Activated CD8-positive, alpha-beta memory T cell treated with anti-CD3 and anti-CD28 coated beads, Interleukin-2, amount 10 ng/mL, durations not matched to agents 7 days and 5 days (primary cell): ENCODE results near the gene NSD1. TPM values are rescaled to one million over a fixed set of nuclear protein-coding genes. Genes with fewer than 3 reads are reported as not detected.
A peak's percentile ranks its signal among the peaks of the same experiment; 100 is the strongest.
"Not testable (repeated sequence)": the region's sequence is repeated elsewhere in the genome, so short reads cannot be mapped to it uniquely, and the experiment has no call there.

Experiments used
- ATAC-seq: fragments of 150-1000 bp; cut with Tn5 transposase; one replicate; pipeline ENCODE4 v1.10.0; 2021; ENCODE audit warnings: moderate library complexity
- CTCF ChIA-PET: fragments of 350-600 bp; sonication (Branson Sonifier 250); formaldehyde crosslinking; loops from one replicate; lab custom pipeline; 2021; ENCODE audit warnings: antibody characterized with exemption; lab: Charles Lee
- DNase-seq: peaks from one replicate; pipeline ENCODE4 v3.0.0-alpha.2; 2020
- H3K27ac Mint-ChIP-seq: one replicate; pipeline ENCODE4 v1.8.0; 2021; ENCODE audit warnings: mild to moderate bottlenecking, mixed read lengths
- H3K27me3 Mint-ChIP-seq: one replicate; pipeline ENCODE4 v1.8.0; 2021; ENCODE audit warnings: mixed read lengths
- H3K36me3 Mint-ChIP-seq: one replicate; pipeline ENCODE4 v1.8.0; 2021; ENCODE audit warnings: mild to moderate bottlenecking, mixed read lengths
- H3K4me1 Mint-ChIP-seq: one replicate; pipeline ENCODE4 v1.8.0; 2021; ENCODE audit warnings: mixed read lengths
- H3K4me3 Mint-ChIP-seq: one replicate; pipeline ENCODE4 v1.8.0; 2021; ENCODE audit warnings: mild to moderate bottlenecking, moderate library complexity, mixed read lengths
- H3K9me3 Mint-ChIP-seq: one replicate; pipeline ENCODE4 v1.8.0; 2022; ENCODE audit warnings: low read depth, mixed read lengths
- total RNA-seq, 2 experiments: library from RNA; stranded (reverse); gene quantifications; one replicate each; pipeline ENCODE4 v1.2.3, GENCODE V29; 2021

NSD1 gene
- total RNA-seq, 2 experiments from 2014 or later, result 94.6 to 114 TPM

DNA sequence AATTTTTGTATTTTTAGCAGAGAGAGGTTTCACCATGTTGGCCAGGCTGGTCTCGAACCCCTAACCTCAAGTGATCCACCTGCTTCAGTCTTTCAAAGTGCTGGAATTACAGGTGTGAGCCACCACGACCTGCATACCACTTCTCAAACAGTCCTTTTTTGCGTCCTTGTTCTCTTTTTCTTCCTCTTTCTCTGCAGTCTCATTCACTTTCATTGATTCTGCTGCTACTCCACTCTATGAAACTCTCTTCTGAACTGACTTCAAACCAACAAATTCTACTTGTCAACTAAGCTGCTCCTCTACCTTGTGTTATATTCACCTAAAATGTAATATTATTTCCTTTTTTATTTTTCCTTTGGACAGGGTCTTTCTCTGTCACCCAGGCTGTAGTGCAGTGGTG is 7.9 kb downstream of the NSD1 start:
- Mint-ChIP-seq H3K9me3 (no peaks in the 10 kb centered on the region), H3K27me3 (no peaks in the 10 kb centered on the region), H3K36me3 (peaks cover 57% of the 10 kb centered on the region), H3K4me3 (no peak overlapping the region), H3K27ac (no peak overlapping the region), H3K4me1 (peaks cover 40% of the 10 kb centered on the region)
- CTCF ChIA-PET, result interaction anchor here (1.2 kb wide), 1 partner anchor 12 kb away, joined by 3 read pairs; no protein-coding TSS in a partner anchor
- ATAC-seq (no peak), DNase-seq (no peak)

DNA sequence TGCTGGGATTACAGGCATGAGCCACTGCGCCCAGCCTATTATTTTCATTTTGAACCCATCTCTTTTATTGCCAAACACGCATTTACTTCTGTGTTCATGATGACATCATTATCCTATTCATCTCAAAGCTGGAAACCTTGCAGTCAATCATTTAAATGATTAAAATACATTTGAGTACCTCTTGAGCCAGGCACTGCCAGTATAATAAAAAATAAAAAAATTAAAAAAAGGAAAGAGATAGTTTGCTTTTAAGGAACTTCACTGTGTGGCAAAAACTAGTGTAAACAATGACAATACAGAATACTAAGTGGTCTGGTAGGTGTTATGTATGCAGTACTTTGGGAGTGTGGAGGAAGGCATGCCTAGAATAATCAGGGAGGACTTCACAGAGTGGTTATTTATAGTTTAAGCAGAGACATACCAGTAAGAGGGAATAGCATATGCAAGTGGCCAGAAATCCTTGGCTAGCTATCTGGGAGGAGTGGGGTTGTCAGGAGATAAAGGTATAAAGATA is 8.6 kb downstream of the NSD1 start:
- CTCF ChIA-PET, result interaction anchor here (1.2 kb wide), 1 partner anchor 11 kb away, joined by 3 read pairs; no protein-coding TSS in a partner anchor
- no peak overlapping the region for H3K4me3 Mint-ChIP-seq
- H3K27me3 Mint-ChIP-seq, result no peaks in the 10 kb centered on the region
- no peak for DNase-seq
- no peak overlapping the region for H3K27ac Mint-ChIP-seq
- ATAC-seq, result no peak
- H3K9me3 Mint-ChIP-seq, result no peaks in the 10 kb centered on the region
- H3K4me1 Mint-ChIP-seq, result peaks cover 34% of the 10 kb centered on the region
- H3K36me3 Mint-ChIP-seq, result peaks cover 58% of the 10 kb centered on the region

DNA sequence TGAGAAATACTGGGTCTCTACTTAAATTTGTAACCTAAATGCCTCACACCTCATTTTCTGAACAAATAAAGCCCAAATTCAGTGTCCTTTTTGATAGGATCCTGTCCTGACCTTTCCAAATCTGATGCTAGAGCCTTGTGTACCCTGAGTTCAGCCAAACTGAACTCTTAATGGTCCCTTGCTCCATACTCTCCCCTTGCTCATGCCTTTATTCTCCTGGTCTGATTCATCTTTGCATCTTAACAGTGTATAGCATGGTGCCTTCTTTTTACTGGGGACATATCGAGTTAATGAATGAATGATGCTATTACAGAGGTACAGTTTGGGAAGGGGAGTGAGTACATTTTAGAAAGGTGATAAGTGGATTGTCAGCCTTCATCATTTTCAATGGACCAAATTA is 9.2 kb downstream of the NSD1 start:
- Mint-ChIP-seq H3K27ac (no peak overlapping the region), H3K27me3 (no peaks in the 10 kb centered on the region), H3K36me3 (peaks cover 57% of the 10 kb centered on the region), H3K4me3 (no peak overlapping the region), H3K9me3 (no peaks in the 10 kb centered on the region), H3K4me1 (peaks cover 30% of the 10 kb centered on the region)
- DNase-seq (no peak), ATAC-seq (no peak)
- CTCF ChIA-PET, result interaction anchor here (1.0 kb wide), 1 partner anchor 11 kb away, joined by 3 read pairs; no protein-coding TSS in a partner anchor

DNA sequence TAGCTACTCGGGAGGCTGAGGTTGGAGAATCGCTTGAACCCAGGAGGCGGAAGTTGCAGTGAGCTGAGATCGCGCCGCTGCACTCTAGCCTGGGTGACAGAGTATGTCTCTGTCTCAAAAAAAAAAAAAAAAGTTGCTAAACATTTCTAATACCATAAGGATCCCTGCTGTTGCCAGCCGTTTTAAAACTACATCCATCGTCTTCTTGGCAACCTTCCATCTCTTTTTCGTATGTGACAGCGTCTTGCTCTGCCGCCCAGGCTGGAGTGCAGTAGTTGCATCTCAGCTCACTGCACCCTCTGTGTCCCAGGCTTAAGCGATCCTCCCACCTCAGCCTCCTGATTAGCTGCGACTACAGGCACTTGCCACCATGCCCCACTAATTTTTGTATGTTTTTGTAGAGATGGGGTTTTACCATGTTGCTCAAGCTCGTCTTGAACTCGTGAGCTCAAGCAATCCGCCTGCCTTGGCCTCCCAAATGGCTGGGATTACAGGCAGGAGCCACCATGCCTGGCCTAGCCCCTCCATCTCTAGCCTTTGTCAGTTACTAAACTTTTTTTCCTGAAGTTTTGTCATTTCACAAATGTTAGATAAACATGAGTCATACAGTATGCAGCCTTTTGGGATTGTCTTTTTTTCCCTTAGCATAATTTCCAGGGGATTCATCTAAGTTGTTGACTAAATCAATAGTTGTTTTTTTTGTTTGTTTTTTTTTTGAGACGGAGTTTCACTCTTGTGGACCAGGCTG is 13.5 kb downstream of the NSD1 start:
- no peaks in the 10 kb centered on the region for H3K9me3 Mint-ChIP-seq
- H3K27ac Mint-ChIP-seq, result no peak overlapping the region
- H3K27me3 Mint-ChIP-seq, result no peaks in the 10 kb centered on the region
- ATAC-seq (no peak), DNase-seq (no peak)
- H3K36me3 Mint-ChIP-seq, result peaks cover 40% of the 10 kb centered on the region
- CTCF ChIA-PET, result interaction anchor here (1.0 kb wide), 1 partner anchor 35 kb away, joined by 3 read pairs; no protein-coding TSS in a partner anchor
- H3K4me3 Mint-ChIP-seq, result no peak overlapping the region
- peaks cover 9% of the 10 kb centered on the region for H3K4me1 Mint-ChIP-seq

DNA sequence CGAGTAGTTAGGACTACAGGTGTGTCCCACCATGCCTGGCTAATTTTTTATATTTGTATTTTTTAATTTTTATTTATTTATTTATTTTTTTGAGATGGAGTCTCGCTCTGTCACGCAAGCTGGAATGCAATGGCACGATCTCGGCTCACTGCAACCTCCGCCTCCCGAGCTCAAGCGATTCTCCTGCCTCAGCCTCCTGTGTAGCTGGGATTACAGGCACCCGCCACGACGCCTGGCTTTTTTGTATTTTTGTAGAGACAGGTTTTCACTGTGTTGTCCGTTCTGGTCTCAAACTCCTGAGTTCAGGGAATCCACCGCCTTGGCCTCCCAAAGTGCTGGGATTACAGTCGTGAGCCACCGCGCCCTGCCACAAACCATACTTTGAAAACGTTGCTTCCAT is 16.5 kb downstream of the NSD1 start:
- not testable (repeated sequence) for H3K27me3 Mint-ChIP-seq, H3K4me1 Mint-ChIP-seq
- CTCF ChIA-PET, result interaction anchor here (0.6 kb wide), 1 partner anchor 23 kb away, joined by 3 read pairs; no protein-coding TSS in a partner anchor

DNA sequence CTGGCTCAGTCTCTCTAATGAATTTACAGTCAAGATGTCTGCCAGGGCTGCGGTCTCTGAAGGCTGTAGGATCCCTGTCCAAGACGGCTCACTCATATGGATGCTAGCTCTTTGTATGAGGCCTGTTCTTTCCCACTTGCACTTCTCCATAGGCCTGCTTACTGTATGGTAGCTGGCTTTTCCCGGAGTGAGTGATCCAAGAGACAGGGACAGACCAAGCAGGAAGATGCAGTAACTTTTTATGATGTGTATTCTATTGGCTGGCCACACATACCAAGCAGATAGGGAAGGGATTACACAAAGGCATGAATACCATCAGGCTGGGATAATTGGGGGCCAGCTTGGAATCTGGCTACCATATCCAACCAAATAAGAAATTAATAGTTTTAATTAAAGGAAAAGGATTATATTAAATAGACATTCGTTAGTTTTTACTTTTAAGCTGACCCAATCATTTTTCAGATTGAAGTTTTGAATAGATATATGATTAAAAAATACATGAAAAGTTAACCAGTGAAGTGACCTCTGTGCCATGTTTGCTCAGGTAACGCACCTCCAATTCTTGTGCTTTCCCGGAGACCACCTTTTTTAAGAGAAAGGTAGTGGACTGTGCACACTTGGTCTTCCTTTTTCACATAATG is 20.6 kb downstream of the NSD1 start:
- H3K4me1 Mint-ChIP-seq, result peaks cover 6% of the 10 kb centered on the region
- H3K36me3 Mint-ChIP-seq, result peaks cover 16% of the 10 kb centered on the region
- DNase-seq (no peak), ATAC-seq (no peak)
- H3K4me3 Mint-ChIP-seq, result no peak overlapping the region
- no peak overlapping the region for H3K27ac Mint-ChIP-seq
- CTCF ChIA-PET, result interaction anchor here (0.7 to 1.7 kb wide), 3 partner anchors 11 to 42 kb away, joined by 3 to 5 read pairs (median 3); no protein-coding TSS in a partner anchor
- H3K9me3 Mint-ChIP-seq, result no peaks in the 10 kb centered on the region
- H3K27me3 Mint-ChIP-seq, result no peaks in the 10 kb centered on the region

More for the DNA sequence above, 16.5 kb downstream of the NSD1 start:
- not testable (repeated sequence) for DNase-seq, H3K9me3 Mint-ChIP-seq, H3K4me3 Mint-ChIP-seq, ATAC-seq, H3K27ac Mint-ChIP-seq
- peaks cover 25% of the 10 kb centered on the region for H3K36me3 Mint-ChIP-seq

DNA sequence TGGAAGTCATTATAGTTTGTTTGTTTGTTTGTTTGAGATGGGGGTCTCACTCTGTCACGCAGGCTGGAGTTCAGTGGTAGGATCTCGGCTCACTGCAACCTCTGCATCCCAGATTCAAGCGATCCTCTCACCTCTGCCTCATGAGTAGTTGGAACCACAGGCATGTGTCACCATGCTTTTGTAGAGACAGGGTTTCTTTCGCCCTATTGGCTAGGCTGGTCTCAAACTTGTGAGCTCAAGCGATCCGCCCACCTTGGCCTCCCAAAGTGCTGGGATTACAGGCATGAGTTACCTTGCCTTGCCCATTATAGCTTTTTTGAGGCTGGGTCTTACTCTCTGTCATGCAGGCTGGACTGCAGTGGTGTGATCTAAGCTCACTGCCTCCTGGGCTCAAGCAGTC is 28.8 kb downstream of the NSD1 start:
- ATAC-seq, result no peak

DNA sequence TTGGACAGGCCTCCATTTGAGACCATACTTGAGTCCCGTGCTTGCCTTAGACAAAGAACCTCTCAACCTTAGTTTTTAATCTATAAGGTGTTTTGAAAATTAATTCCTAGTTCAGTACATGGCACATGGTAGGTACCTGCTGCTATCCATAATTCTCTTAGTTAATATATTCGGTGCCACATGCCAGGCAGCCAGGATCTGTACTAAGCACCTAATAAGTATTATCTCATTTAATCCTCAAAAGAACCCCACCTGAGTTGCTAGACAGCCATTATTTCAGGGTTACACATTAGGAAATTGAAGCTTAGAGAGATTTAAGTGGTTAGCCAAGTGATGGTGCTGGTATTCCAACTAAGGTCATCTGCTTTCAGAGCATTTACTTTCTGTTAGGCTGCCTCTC is 29.9 kb downstream of the NSD1 start:
- Mint-ChIP-seq H3K9me3 (no peaks in the 10 kb centered on the region), H3K27ac (no peak overlapping the region), H3K4me3 (no peak overlapping the region), H3K36me3 (peaks cover 25% of the 10 kb centered on the region), H3K4me1 (no peaks in the 10 kb centered on the region), H3K27me3 (no peaks in the 10 kb centered on the region)
- ATAC-seq, result no peak
- no peak for DNase-seq
- CTCF ChIA-PET, result no interaction called here

More for the DNA sequence above, 28.8 kb downstream of the NSD1 start:
- CTCF ChIA-PET, result interaction anchor here (0.9 kb wide), 1 partner anchor 49 kb away, joined by 3 read pairs; no protein-coding TSS in a partner anchor
- Mint-ChIP-seq H3K9me3 (no peaks in the 10 kb centered on the region), H3K27me3 (no peaks in the 10 kb centered on the region), H3K27ac (no peak overlapping the region), H3K36me3 (peaks cover 30% of the 10 kb centered on the region), H3K4me1 (peaks cover 5% of the 10 kb centered on the region), H3K4me3 (no peak overlapping the region)
- no peak for DNase-seq

DNA sequence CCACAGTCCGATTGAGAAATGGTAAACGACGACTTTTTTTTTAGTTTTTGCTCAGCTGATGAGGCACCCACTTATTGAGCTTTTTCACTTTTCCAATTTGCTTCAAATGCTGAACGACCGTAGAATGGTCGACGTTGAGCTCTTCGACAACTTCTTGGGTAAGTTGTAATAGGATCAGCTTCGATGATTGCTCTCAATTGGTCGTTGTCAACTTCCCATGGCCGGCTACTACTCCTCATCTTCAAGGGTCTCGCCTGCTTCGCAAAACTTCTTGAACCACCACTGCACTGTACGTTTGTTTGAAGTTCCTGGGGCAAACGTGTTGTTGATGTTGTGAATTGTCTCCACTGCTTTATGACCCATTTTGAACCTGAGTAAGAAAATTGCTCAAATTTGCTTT is 35.7 kb downstream of the NSD1 start:
- Mint-ChIP-seq H3K36me3 (peaks cover 41% of the 10 kb centered on the region), H3K27me3 (no peaks in the 10 kb centered on the region), H3K4me3 (no peak overlapping the region), H3K27ac (no peak overlapping the region), H3K9me3 (no peaks in the 10 kb centered on the region), H3K4me1 (peaks cover 12% of the 10 kb centered on the region)
- CTCF ChIA-PET, result interaction anchor here (0.9 kb wide), 1 partner anchor 56 kb away, joined by 3 read pairs; no protein-coding TSS in a partner anchor
- ATAC-seq (no peak), DNase-seq (peak; percentile 4)

DNA sequence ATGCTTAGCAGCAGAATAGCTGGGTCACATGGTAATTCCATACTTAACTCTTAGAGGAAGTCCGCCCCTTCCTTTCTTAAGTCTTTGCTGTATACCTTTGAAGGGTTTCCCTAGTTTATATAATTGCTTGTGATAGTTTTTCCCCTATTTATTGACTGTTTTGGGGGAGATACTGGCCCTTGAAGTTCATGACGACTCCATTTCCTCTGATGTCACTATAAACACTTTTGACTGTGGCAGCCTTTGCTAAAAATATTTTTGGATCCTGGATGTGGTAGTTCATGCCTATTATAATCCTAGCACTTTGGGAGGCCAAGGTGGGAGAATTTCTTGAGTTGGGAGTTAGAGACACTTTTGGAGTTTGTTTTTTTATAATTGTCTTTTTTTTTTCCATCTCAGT is 38.4 kb downstream of the NSD1 start:
- no peak for DNase-seq
- no peak for ATAC-seq
- Mint-ChIP-seq H3K4me3 (no peak overlapping the region), H3K27me3 (no peaks in the 10 kb centered on the region), H3K36me3 (peaks cover 27% of the 10 kb centered on the region), H3K4me1 (peaks cover 14% of the 10 kb centered on the region), H3K9me3 (no peaks in the 10 kb centered on the region), H3K27ac (no peak overlapping the region)
- CTCF ChIA-PET, result no interaction called here

DNA sequence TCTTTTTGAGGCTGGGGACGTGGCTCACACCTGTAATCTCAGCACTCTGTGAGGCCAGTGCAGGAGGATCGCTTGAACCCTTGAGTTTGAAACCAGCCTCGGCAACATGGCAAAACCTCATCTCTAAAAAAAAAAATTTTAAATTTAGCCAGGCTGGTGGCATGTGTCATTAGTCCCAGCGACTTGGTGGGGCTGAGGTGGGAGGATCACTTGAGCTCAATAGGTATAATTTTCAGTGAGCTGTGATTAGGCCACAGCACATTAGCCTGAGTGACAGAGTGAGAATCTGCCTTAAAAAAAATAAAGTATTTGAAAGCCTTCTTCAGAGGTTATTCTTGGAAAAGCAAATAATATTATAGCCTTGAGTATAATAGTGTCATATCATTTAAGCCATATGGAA is 41.8 kb downstream of the NSD1 start:
- Mint-ChIP-seq H3K27ac (no peak overlapping the region), H3K9me3 (no peaks in the 10 kb centered on the region), H3K4me3 (no peak overlapping the region), H3K4me1 (peaks cover 8% of the 10 kb centered on the region), H3K27me3 (no peaks in the 10 kb centered on the region), H3K36me3 (peaks cover 17% of the 10 kb centered on the region)
- ATAC-seq (no peak), DNase-seq (peak; percentile 11)
- CTCF ChIA-PET, result no interaction called here

DNA sequence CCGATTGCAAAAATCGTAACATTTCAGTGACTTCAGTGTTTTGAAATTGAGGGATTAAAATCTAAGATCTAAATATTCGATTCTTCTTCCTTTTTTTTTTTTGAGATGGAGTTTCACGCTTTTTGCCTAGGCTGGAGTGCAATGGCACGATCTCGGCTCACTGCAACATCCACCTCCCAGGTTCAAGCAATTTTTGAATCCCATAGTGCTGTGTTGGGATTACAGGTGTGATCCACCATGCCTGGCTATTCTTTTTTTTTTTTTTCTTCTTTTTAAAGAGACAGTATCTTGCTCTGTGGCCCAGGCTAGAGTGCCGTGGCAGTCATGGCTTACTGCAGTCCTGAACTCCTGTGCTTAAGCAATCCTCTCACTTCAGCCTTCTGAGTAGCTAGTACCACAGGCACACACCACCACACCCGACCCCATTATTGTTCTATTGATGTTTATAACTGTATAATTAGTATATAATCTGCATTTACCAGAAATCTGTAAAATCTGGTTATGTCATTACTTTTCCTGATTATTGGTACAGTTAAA is 42.7 kb downstream of the NSD1 start:
- CTCF ChIA-PET, result no interaction called here
- Mint-ChIP-seq H3K27me3 (no peaks in the 10 kb centered on the region), H3K4me3 (no peak overlapping the region), H3K36me3 (peaks cover 18% of the 10 kb centered on the region), H3K9me3 (no peaks in the 10 kb centered on the region), H3K4me1 (peaks cover 10% of the 10 kb centered on the region), H3K27ac (no peak overlapping the region)
- DNase-seq (peak; percentile 18), ATAC-seq (no peak)

DNA sequence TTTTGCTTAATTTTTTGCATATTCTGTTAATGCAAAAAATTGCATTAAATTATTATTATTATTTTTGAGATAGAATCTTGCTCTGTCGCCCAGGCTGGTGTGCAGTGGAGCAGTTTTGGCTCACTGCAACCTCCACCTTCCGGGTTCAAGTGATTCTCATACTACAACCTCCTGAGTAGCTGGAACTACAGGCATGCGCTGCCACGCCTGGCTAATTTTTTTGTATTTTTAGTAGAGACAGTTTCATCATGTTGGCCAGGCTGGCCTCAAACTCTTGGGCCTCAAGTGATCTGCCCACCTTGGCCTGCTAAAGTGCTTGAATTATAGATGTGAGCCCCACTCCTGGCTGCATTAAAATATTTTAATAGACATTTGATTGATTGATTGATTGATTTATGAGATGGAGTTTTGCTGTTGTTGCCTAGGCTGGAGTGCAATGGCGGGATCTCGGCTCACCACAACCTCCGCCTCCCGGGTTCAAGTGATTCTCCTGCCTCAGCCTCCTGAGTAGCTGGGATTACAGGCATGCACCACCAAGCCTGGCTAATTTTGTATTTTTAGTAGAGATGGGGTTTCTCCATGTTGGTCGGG is 44.4 kb downstream of the NSD1 start:
- H3K4me1 Mint-ChIP-seq, ATAC-seq, CTCF ChIA-PET, H3K4me3 Mint-ChIP-seq, H3K9me3 Mint-ChIP-seq, H3K27me3 Mint-ChIP-seq, H3K27ac Mint-ChIP-seq: not testable (repeated sequence)
- peaks cover 17% of the 10 kb centered on the region for H3K36me3 Mint-ChIP-seq
- DNase-seq, result peak; percentile 18
